ENCODE measurements around the gene EMSY. TPM values are rescaled to one million over a fixed set of nuclear protein-coding genes. Genes with fewer than 3 reads are reported as not detected.

Gene EMSY
- total and polyA plus RNA-seq, 12 donors = 7.0 to 48.0 (median 16.4) TPM

DNA sequence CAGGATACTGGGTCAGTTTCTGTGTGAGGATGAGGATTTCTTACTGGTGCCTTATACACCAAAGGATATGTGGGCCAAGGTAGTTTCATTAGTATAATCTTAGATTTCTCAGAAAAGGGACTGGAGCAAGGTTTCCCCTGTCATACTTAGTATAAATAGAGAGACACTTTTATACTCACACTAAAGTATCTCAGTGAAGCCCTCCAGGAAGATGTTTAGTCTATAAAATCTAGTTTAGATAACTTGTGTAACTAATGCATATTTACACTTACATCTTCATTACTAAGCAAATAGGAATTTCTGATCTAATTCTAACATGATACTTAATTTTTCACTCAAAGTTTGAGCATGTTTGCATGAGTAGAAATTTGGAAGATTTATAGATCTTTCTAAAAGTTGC, 11.1 kb downstream of the EMSY start:
- TF ChIP-seq, protein P1, sequence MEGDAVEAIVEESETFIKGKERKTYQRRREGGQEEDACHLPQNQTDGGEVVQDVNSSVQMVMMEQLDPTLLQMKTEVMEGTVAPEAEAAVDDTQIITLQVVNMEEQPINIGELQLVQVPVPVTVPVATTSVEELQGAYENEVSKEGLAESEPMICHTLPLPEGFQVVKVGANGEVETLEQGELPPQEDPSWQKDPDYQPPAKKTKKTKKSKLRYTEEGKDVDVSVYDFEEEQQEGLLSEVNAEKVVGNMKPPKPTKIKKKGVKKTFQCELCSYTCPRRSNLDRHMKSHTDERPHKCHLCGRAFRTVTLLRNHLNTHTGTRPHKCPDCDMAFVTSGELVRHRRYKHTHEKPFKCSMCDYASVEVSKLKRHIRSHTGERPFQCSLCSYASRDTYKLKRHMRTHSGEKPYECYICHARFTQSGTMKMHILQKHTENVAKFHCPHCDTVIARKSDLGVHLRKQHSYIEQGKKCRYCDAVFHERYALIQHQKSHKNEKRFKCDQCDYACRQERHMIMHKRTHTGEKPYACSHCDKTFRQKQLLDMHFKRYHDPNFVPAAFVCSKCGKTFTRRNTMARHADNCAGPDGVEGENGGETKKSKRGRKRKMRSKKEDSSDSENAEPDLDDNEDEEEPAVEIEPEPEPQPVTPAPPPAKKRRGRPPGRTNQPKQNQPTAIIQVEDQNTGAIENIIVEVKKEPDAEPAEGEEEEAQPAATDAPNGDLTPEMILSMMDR (IDR thresholded peaks at IDR 0.05) = no peak
- TF ChIP-seq POLR2A (IDR thresholded peaks at IDR 0.05) = no peak
- DNase-seq = no peak
- peaks cover 0 to 14% of the 10 kb centered on the region in 2 donors for H3K36me3 ChIP-seq (replicated peaks in 1 of 2)
- H3K27me3 ChIP-seq = no peaks in the 10 kb centered on the region
- H3K4me1 ChIP-seq (replicated peaks in 1 of 2) = no peaks in the 10 kb centered on the region
- no peaks in the 10 kb centered on the region for H3K9me3 ChIP-seq (replicated peaks in 1 of 3)
- no peak overlapping the region for H3K4me3 ChIP-seq
- H3K27ac ChIP-seq = no peak overlapping the region
- intact Hi-C loops (cut with DNase I) = no loop called here

DNA sequence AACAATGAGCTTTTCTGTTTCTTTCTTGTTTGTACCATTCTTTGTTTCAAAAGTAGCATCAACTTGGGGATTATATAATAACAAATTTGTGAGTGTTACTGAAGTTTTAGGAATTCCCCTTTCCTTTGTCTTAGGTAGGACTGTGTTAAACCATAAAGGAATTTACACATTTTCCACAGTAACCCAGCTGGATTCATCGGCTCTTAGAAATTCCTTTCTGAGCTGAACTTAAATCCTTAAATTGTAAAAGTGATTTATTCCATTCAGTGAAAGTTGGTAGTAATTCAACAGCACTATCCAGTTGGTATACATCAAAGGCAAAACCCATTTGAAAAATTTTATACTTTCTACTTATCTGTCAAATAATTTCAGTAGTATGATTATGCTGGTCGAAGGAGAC, 11.8 kb downstream of the EMSY start:
- WGBS, 4 donors = 84 to 92% (median 89%) methylated on average over 2 of the region's 2 CpGs
- no peak overlapping the region for H3K27ac ChIP-seq
- no peaks in the 10 kb centered on the region for H3K9me3 ChIP-seq (replicated peaks in 1 of 3)
- H3K27me3 ChIP-seq = no peaks in the 10 kb centered on the region
- no peak for TF ChIP-seq POLR2A (IDR thresholded peaks at IDR 0.05)
- TF ChIP-seq, protein P1 (IDR thresholded peaks at IDR 0.05) = no peak
- H3K4me3 ChIP-seq = no peak overlapping the region
- no peak for DNase-seq
- H3K4me1 ChIP-seq (replicated peaks in 1 of 2) = no peaks in the 10 kb centered on the region
- intact Hi-C loops (cut with DNase I) = no loop called here
- H3K36me3 ChIP-seq (replicated peaks in 1 of 2) = peaks cover 0 to 14% of the 10 kb centered on the region in 2 donors

DNA sequence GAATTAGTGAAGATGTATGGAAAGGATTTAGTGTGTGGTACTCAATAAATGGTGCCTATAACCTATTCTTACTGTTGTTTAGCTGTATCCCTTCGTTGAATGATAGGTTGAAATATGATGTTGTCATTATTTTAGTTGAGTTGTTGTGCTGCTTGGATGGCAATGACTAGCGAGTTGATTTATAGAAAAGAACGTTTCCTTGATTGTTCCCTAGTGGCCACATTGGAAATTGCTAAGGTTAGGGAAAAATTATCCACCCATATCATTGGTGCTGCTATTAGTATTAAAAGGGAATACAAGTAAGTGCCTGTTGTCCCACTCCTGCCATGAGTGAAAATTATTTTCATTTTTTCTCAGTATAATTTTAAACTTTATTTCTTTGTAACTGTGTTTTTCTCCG, 14.5 kb downstream of the EMSY start:
- Histone ChIP-seq H3K4me1 (replicated peaks in 1 of 2) (no peaks in the 10 kb centered on the region), H3K4me3 (no peak overlapping the region), H3K27ac (no peak overlapping the region), H3K27me3 (no peaks in the 10 kb centered on the region), H3K9me3 (replicated peaks in 1 of 3) (no peaks in the 10 kb centered on the region), H3K36me3 (replicated peaks in 1 of 2) (peaks cover 0 to 13% of the 10 kb centered on the region in 2 donors)
- TF ChIP-seq, protein P1 (IDR thresholded peaks at IDR 0.05) = peak; percentile 13 to 45 (median 21)
- TF ChIP-seq POLR2A (IDR thresholded peaks at IDR 0.05) = no peak
- no peak for DNase-seq
- 67 to 79% (median 75%) methylated on average over 4 of the region's 4 CpGs for WGBS, 4 donors
- intact Hi-C loops (cut with DNase I) = no loop called here

DNA sequence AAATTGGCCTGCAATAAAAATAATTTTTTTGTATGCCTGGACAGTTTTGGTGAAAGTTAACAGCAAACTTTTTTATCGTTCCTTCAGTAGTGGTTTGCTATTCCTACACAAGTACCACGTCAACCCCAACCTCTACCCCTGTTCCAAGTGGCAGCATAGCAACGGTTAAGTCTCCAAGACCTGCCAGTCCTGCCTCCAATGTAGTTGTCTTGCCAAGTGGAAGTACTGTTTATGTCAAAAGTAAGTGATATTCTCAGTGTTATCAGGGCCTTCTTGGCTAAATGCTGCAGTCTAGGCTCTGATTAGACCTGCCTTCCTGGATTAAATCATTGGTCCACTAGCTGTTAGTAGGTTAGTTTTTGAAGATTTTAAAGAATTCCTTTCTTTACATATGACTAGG, 15.0 kb downstream of the EMSY start:
- no peaks in the 10 kb centered on the region for H3K9me3 ChIP-seq (replicated peaks in 1 of 3)
- intact Hi-C loops (cut with DNase I) = no loop called here
- no peak for DNase-seq
- TF ChIP-seq POLR2A (IDR thresholded peaks at IDR 0.05) = no peak
- TF ChIP-seq, protein P1 (IDR thresholded peaks at IDR 0.05) = no peak
- peaks cover 0 to 15% of the 10 kb centered on the region in 2 donors for H3K36me3 ChIP-seq (replicated peaks in 1 of 2)
- H3K4me1 ChIP-seq (replicated peaks in 1 of 2) = no peaks in the 10 kb centered on the region
- WGBS, 4 donors = 87 to 94% (median 93%) methylated on average over 3 of the region's 3 CpGs
- H3K4me3 ChIP-seq = no peak overlapping the region
- no peaks in the 10 kb centered on the region for H3K27me3 ChIP-seq
- no peak overlapping the region for H3K27ac ChIP-seq

All from adrenal gland (tissue), 12 donors.